Common myeloid progenitor, CD34-positive (primary cell): ENCODE measurements around the gene PDE4B.

Experiments
- CTCF ChIA-PET: fragments of 350-600 bp; sonication (Branson Sonifier 250); formaldehyde crosslinking; loops from one replicate; lab custom pipeline; 2021; ENCODE audit warnings: antibody characterized with exemption; lab: Charles Lee
- POLR2A ChIA-PET: fragments of 350-600 bp; sonication (Branson Sonifier 250); formaldehyde crosslinking; loops from one replicate; lab custom pipeline; 2021; ENCODE audit warnings: antibody characterized with exemption; lab: Charles Lee
- DNase-seq, 3 donors: peaks; one replicate each; pipeline versions ENCODE4 v3.0.0 to v3.0.0-alpha.2; 2013
- H3K27ac ChIP-seq, 2 experiments: 1 replicate in 1 of 2; 2 replicates in 1 of 2; pipeline ENCODE4 v1.7.0; 2013; ENCODE audit warnings: inconsistent platforms in 2 of 2, low read length in 2 of 2, mild to moderate bottlenecking in 2 of 2, low read depth in 1 of 2, moderate library complexity in 1 of 2; ENCODE audit not compliant: severe bottlenecking in 2 of 2, insufficient read depth in 1 of 2, poor library complexity in 1 of 2
- H3K27me3 ChIP-seq, 5 experiments: replicated peaks in 2 of 5; 1 replicate in 3 of 5; 2 replicates in 2 of 5; pipeline versions ENCODE4 v1.6.1 to v1.7.0; 2013; ENCODE audit warnings: low read length in 4 of 5, mild to moderate bottlenecking in 2 of 5, moderate library complexity in 2 of 5, inconsistent platforms in 1 of 5; ENCODE audit not compliant: insufficient read depth in 5 of 5, control insufficient read depth in 4 of 5
- H3K36me3 ChIP-seq, 4 experiments: 1 replicate in 2 of 4; 2 replicates in 2 of 4; pipeline versions ENCODE4 v1.6.1 to v1.7.0; 2013; ENCODE audit warnings: low read length in 3 of 4, control low read depth in 1 of 4, mild to moderate bottlenecking in 1 of 4; ENCODE audit not compliant: control insufficient read depth in 4 of 4, insufficient read depth in 4 of 4
- H3K4me1 ChIP-seq, 4 experiments: 1 replicate in 3 of 4; 2 replicates in 1 of 4; pipeline versions ENCODE4 v1.6.1 to v1.7.1; 2013; ENCODE audit warnings: low read length in 3 of 4, mild to moderate bottlenecking in 3 of 4, control low read depth in 1 of 4, inconsistent platforms in 1 of 4, moderate library complexity in 1 of 4; ENCODE audit not compliant: control insufficient read depth in 4 of 4, insufficient read depth in 4 of 4; ENCODE audit errors: control extremely low read depth in 1 of 4
- H3K4me3 ChIP-seq, 7 experiments: 1 replicate in 4 of 7; 2 replicates in 3 of 7; pipeline versions ENCODE4 v1.5.1 to v1.7.0; 2013; ENCODE audit warnings: mild to moderate bottlenecking in 7 of 7, low read length in 6 of 7, moderate library complexity in 6 of 7, inconsistent platforms in 2 of 7, low read depth in 2 of 7, control low read depth in 1 of 7; ENCODE audit not compliant: insufficient read depth in 4 of 7, control insufficient read depth in 1 of 7; ENCODE audit errors: extremely low read depth in 1 of 7
- H3K9me3 ChIP-seq, 5 experiments: 1 replicate in 4 of 5; 2 replicates in 1 of 5; pipeline versions ENCODE4 v1.6.1 to v1.7.1; 2013; ENCODE audit warnings: low read length in 4 of 5, mild to moderate bottlenecking in 2 of 5, inconsistent platforms in 1 of 5, low read depth in 1 of 5, moderate library complexity in 1 of 5; ENCODE audit not compliant: control insufficient read depth in 4 of 5, insufficient read depth in 2 of 5; ENCODE audit errors: control extremely low read depth in 1 of 5
- WGBS: methylation state at CpG from one replicate; pipeline ENCODE4 v1.1.5; 2013; ENCODE audit not compliant: insufficient coverage; 5-methylcytosine and 5-hydroxymethylcytosine counted together

Gene PDE4B

DNA sequence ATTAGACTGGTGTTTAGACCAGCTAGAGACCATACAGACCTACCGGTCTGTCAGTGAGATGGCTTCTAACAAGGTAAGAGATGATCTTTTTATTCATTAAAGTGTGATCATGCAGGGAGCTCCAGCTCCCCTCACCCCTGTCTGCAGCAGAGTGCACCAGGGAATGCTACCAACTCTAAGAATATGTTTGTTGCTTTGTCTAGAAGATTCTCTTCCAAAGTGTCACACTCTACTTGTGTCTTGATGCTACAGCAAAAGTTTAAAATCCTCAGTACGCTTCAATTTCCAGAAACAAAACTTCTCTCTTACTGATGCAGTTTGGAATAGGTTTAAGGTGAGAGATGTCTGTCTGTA is 539.8 kb downstream of the PDE4B start:
- Histone ChIP-seq H3K36me3 (no peaks in the 10 kb centered on the region), H3K4me1 (peaks cover 62 to 98% (median 76%) of the 10 kb centered on the region in 4 experiments), H3K4me3 (peak overlapping the region; percentile 33 to 100 (median 82)), H3K9me3 (no peaks in the 10 kb centered on the region), H3K27me3 (no peaks in the 10 kb centered on the region), H3K27ac (peak overlapping the region; percentile 72 to 74)
- ChIA-PET POLR2A (interaction anchor here (1.0 to 1.5 kb wide), 4 partner anchors 16 to 29 kb away, joined by 3 to 10 read pairs (median 5); no protein-coding TSS in a partner anchor), CTCF (interaction anchor here (1.0 to 3.5 kb wide), 13 partner anchors 12 to 114 kb away, joined by 3 to 21 read pairs (median 5); no protein-coding TSS in a partner anchor)
- WGBS, result 0% methylated on average over 1 of the region's 2 CpGs
- no peak for DNase-seq

DNA sequence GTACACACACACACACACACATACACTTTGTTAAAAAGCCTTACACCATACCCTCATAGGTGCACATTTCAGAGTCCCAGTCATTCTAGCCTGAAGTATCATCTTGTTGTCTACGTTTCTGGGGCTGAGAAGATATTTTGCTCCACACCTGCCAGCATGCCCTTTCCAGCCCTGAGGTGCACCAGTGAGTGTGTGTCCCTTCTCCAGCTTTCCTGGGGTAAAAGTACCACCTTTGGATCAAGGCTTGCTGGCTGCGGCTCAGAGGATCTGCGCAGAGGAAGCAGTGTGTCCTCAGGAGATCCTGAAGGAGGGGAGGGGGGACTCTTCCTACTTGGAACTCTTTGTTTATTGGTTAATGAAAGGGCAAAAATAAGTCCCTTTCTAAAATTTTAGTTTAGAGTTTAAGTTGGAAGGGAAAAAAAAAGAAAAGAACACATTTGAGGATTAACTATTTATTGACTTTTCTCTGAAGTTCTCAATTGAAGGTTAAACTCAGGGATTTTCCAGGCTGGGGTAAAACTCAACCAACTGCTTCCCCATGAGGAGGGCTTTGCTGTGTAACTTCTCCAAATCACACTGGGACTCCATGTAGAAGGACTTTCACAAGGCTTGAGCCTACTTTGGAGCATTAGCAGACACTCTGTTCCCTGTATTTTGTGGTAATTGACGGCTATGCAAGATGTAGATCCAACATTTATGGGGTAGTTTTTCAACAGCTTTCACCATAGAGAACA is 540.9 kb downstream of the PDE4B start:
- peak overlapping the region; percentile 72 to 74 for H3K27ac ChIP-seq
- H3K4me1 ChIP-seq, result peaks cover 59 to 90% (median 75%) of the 10 kb centered on the region in 4 experiments
- POLR2A ChIA-PET, result interaction anchor here (1.0 kb wide), 1 partner anchor 31 kb away, joined by 3 read pairs; no protein-coding TSS in a partner anchor
- no peaks in the 10 kb centered on the region for H3K9me3 ChIP-seq
- 9% methylated on average over 3 of the region's 4 CpGs for WGBS
- H3K27me3 ChIP-seq, result no peaks in the 10 kb centered on the region
- no peaks in the 10 kb centered on the region for H3K36me3 ChIP-seq
- H3K4me3 ChIP-seq, result peak overlapping the region; percentile 27 to 100 (median 82)
- DNase-seq, result no peak
- CTCF ChIA-PET, result interaction anchor here (1.0 to 2.8 kb wide), 6 partner anchors 11 to 111 kb away, joined by 3 to 9 read pairs (median 4); no protein-coding TSS in a partner anchor

GRCh38 chr1:66334318-66334717 is 541.6 kb downstream of the PDE4B start:
- Histone ChIP-seq H3K27me3 (no peaks in the 10 kb centered on the region), H3K27ac (peak overlapping the region in 1 of 2 experiments; percentile 74), H3K9me3 (no peaks in the 10 kb centered on the region), H3K4me1 (peaks cover 55 to 84% (median 69%) of the 10 kb centered on the region in 4 experiments), H3K4me3 (peak overlapping the region in 6 of 7 experiments; percentile 70 to 100 (median 86)), H3K36me3 (no peaks in the 10 kb centered on the region)
- ChIA-PET POLR2A (no interaction called here), CTCF (interaction anchor here (1.1 to 2.8 kb wide), 4 partner anchors 28 to 81 kb away, joined by 3 to 9 read pairs (median 6); no protein-coding TSS in a partner anchor)
- no CpG with 5 or more reads among the region's 2 CpGs for WGBS
- no peak for DNase-seq

DNA sequence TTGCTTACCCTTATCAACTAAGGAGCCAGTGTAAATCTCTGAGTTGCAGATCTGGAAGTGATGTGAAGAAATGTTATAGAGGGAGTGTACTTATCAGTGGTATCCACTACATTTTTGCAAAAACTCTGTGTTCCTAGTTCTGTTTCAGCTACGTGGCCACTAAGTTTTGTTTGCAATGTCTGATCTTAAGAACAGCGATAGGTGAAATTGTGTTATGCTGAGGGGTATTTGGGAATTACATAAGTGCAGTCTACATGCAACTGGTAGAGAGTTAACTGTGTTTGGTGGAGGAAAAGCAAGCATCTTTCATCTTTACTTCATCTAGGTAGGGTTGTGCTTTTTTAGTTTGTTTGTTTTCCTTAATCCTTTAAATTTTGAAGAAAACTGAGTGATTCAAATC is 542.4 kb downstream of the PDE4B start:
- WGBS, result 75% methylated on average over 2 of the region's 2 CpGs
- H3K4me3 ChIP-seq, result peak overlapping the region in 5 of 7 experiments; percentile 31 to 100 (median 82)
- peak overlapping the region; percentile 85 for H3K27ac ChIP-seq
- H3K4me1 ChIP-seq, result peaks cover 53 to 83% (median 66%) of the 10 kb centered on the region in 4 experiments
- ChIA-PET CTCF (interaction anchor here (0.7 to 2.8 kb wide), 9 partner anchors 9 to 111 kb away, joined by 3 to 11 read pairs (median 5); no protein-coding TSS in a partner anchor), POLR2A (no interaction called here)
- no peaks in the 10 kb centered on the region for H3K27me3 ChIP-seq
- H3K9me3 ChIP-seq, result no peaks in the 10 kb centered on the region
- DNase-seq, result no peak
- no peaks in the 10 kb centered on the region for H3K36me3 ChIP-seq

- Histone ChIP-seq H3K9me3 (no peaks in the 10 kb centered on the region), H3K27me3 (no peaks in the 10 kb centered on the region), H3K4me1 (peaks cover 48 to 78% (median 61%) of the 10 kb centered on the region in 4 experiments), H3K36me3 (no peaks in the 10 kb centered on the region), H3K4me3 (peak overlapping the region in 5 of 7 experiments; percentile 27 to 100 (median 41)), H3K27ac (peak overlapping the region; percentile 85)
- ChIA-PET POLR2A (interaction anchor here (0.7 kb wide), 1 partner anchor 54 kb away, joined by 3 read pairs; no protein-coding TSS in a partner anchor), CTCF (interaction anchor here (0.7 to 2.8 kb wide), 8 partner anchors 8 to 110 kb away, joined by 3 to 11 read pairs (median 5); no protein-coding TSS in a partner anchor)
- WGBS, result 0% methylated on average over 7 of the region's 10 CpGs
- peak; percentile 95 to 98 (median 97) for DNase-seq
These were observed 543.4 kb downstream of the PDE4B start for GRCh38 chr1:66335859-66336640.

- Histone ChIP-seq H3K27me3 (no peaks in the 10 kb centered on the region), H3K36me3 (no peaks in the 10 kb centered on the region), H3K4me1 (peaks cover 45 to 78% (median 60%) of the 10 kb centered on the region in 4 experiments), H3K27ac (peak overlapping the region; percentile 85), H3K9me3 (no peaks in the 10 kb centered on the region), H3K4me3 (peak overlapping the region in 5 of 7 experiments; percentile 27 to 91 (median 37))
- 0% methylated on average over 1 of the region's 2 CpGs for WGBS
- POLR2A ChIA-PET, result no interaction called here
- DNase-seq, result no peak
- CTCF ChIA-PET, result interaction anchor here (2.0 to 2.8 kb wide), 4 partner anchors 11 to 110 kb away, joined by 5 to 11 read pairs (median 8); no protein-coding TSS in a partner anchor
These were observed 543.9 kb downstream of the PDE4B start for GRCh38 chr1:66336641-66336990.
